DOHH2 (cell line): ENCODE data around the gene TMEM132D.

Source experiments
- H3F3A ChIP-seq: fragments of 200-600 bp; sonication (generic), shearing (Covaris generic); 2 replicates; pipeline ENCODE4 v1.6.0; 2016; ENCODE audit warnings: antibody characterized with exemption, mild to moderate bottlenecking; ENCODE audit not compliant: control insufficient read depth, insufficient read depth
- H3K27ac ChIP-seq: fragments of 200-600 bp; sonication (generic); 2 replicates; pipeline ENCODE4 v1.5.1; 2014; ENCODE audit warnings: low read depth, mild to moderate bottlenecking, low read length, moderate library complexity
- H3K27me3 ChIP-seq: fragments of 200-600 bp; sonication (generic); 2 replicates; pipeline ENCODE4 v1.6.1; 2014; ENCODE audit warnings: mild to moderate bottlenecking, low read length, mixed read lengths; ENCODE audit not compliant: control insufficient read depth
- H3K36me3 ChIP-seq: fragments of 200-600 bp; sonication (generic); 2 replicates; pipeline ENCODE4 v1.6.1; 2014; ENCODE audit warnings: mild to moderate bottlenecking, low read length, moderate library complexity, mixed read lengths; ENCODE audit not compliant: control insufficient read depth
- H3K4me1 ChIP-seq: fragments of 200-600 bp; sonication (generic); 2 replicates; pipeline ENCODE4 v1.6.1; 2014; ENCODE audit warnings: mild to moderate bottlenecking, low read length, mixed read lengths; ENCODE audit not compliant: control insufficient read depth
- H3K4me2 ChIP-seq: fragments of 200-600 bp; sonication (generic); 2 replicates; pipeline ENCODE4 v1.6.0; 2014; ENCODE audit warnings: mild to moderate bottlenecking, low read length, moderate library complexity
- H3K4me3 ChIP-seq: fragments of 200-600 bp; sonication (generic); 2 replicates; pipeline ENCODE4 v1.5.1; 2014; ENCODE audit warnings: mild to moderate bottlenecking, low read length, mixed read lengths
- H3K79me2 ChIP-seq: fragments of 200-600 bp; sonication (generic); 2 replicates; pipeline ENCODE4 v1.6.1; 2014; ENCODE audit warnings: mild to moderate bottlenecking, low read length, mixed read lengths; ENCODE audit not compliant: control insufficient read depth
- H3K9me2 ChIP-seq: fragments of 200-600 bp; sonication (generic); replicated peaks from 2 replicates; pipeline ENCODE4 v1.6.1; 2014; ENCODE audit warnings: mild to moderate bottlenecking, low read length, mixed read lengths; ENCODE audit not compliant: control insufficient read depth
- H3K9me3 ChIP-seq: fragments of 200-600 bp; sonication (generic); 2 replicates; pipeline ENCODE4 v1.6.1; 2014; ENCODE audit warnings: antibody characterized with exemption, low read length, mixed read lengths; ENCODE audit not compliant: control insufficient read depth, insufficient read depth
- H4K20me1 ChIP-seq: fragments of 200-600 bp; sonication (generic); 2 replicates; pipeline ENCODE4 v1.6.0; 2014; ENCODE audit warnings: low read depth, mild to moderate bottlenecking, antibody characterized with exemption, low read length, moderate library complexity; ENCODE audit not compliant: control insufficient read depth, insufficient read depth
- CTCF ChIP-seq: fragments of 200-600 bp; sonication (generic); IDR thresholded peaks from one replicate; pipeline ENCODE4 v1.5.1; 2014; ENCODE audit warnings: antibody characterized with exemption, mild to moderate bottlenecking, low read depth, low read length; ENCODE audit not compliant: poor library complexity, severe bottlenecking
- EZH2phosphoT487 ChIP-seq: fragments of 200-600 bp; sonication (generic); IDR thresholded peaks from 2 replicates; pipeline ENCODE4 v1.6.1; 2017; ENCODE audit warnings: borderline replicate concordance, mild to moderate bottlenecking, antibody characterized with exemption, low read length, moderate library complexity, mixed read lengths

Gene TMEM132D

GRCh38 chr12:129025055-129025454 is 878.8 kb downstream of the TMEM132D start:
- no peaks in the 10 kb centered on the region for H3K27me3 ChIP-seq
- no peak overlapping the region for H3K4me2 ChIP-seq
- H3K9me3 ChIP-seq, result no peaks in the 10 kb centered on the region
- H3K36me3 ChIP-seq, result no peaks in the 10 kb centered on the region
- no peaks in the 10 kb centered on the region for H3K4me1 ChIP-seq
- no peak for TF ChIP-seq CTCF
- TF ChIP-seq EZH2phosphoT487, result no peak
- H3K27ac ChIP-seq, result no peak overlapping the region
- no peaks in the 10 kb centered on the region for H4K20me1 ChIP-seq
- H3K9me2 ChIP-seq, result no peaks in the 10 kb centered on the region
- no peaks in the 10 kb centered on the region for H3F3A ChIP-seq
- no peaks in the 10 kb centered on the region for H3K79me2 ChIP-seq
- no peak overlapping the region for H3K4me3 ChIP-seq
